HEK293T (cell line): Measurements from ENCODE around the gene CCNY.

Experiments
- BHLHE40 ChIP-seq: fragments of 450-650 bp; IDR thresholded peaks from 2 replicates; pipeline ENCODE4 v1.6.1; 2016; ENCODE audit warnings: mild to moderate bottlenecking, moderate library complexity, borderline replicate concordance
- FOXM1 ChIP-seq: fragments of 450-650 bp; IDR thresholded peaks from 2 replicates; pipeline ENCODE4 v1.6.1; 2017; ENCODE audit warnings: mild to moderate bottlenecking, borderline replicate concordance
- SP1 ChIP-seq: fragments of 450-650 bp; IDR thresholded peaks from 2 replicates; pipeline ENCODE4 v1.6.1; 2017

- TF ChIP-seq FOXM1 (no peak), BHLHE40 (no peak), SP1 (no peak)
Observed at GRCh38 chr10:35388682-35389081, 52.4 kb downstream of the CCNY start.
